Erythroblast (primary cell): ENCODE measurements around the gene KCNT2.

Experiments
- GATA1 ChIP-seq: IDR thresholded peaks from 2 replicates; pipeline ENCODE4 v1.6.1; 2011; ENCODE audit warnings: low read depth, mild to moderate bottlenecking, control low read depth, low read length, moderate library complexity
- POLR2A ChIP-seq: IDR thresholded peaks from 2 replicates; pipeline ENCODE4 v1.6.1; 2011; ENCODE audit warnings: mild to moderate bottlenecking, low read length

- no peak for TF ChIP-seq POLR2A
- TF ChIP-seq GATA1: no peak
Observed at GRCh38 chr1:196451103-196451502, 157.1 kb downstream of the KCNT2 start.
